Nephron (organoid): ENCODE results near the gene MAML2.
"Not testable (repeated sequence)": the region's sequence is repeated elsewhere in the genome, so short reads cannot be mapped to it uniquely, and the experiment has no call there.

Experiments used
- H3K27ac Mint-ChIP-seq, 3 experiments: 2 replicates each; pipeline ENCODE4 v1.8.0; 2020; ENCODE audit warnings: mixed read lengths in 3 of 3, mild to moderate bottlenecking in 2 of 3, moderate library complexity in 1 of 3
- H3K27me3 Mint-ChIP-seq: 2 replicates; pipeline ENCODE4 v1.8.0; 2021; ENCODE audit warnings: low read depth, mild to moderate bottlenecking, moderate library complexity, mixed read lengths
- H3K36me3 Mint-ChIP-seq: 2 replicates; pipeline ENCODE4 v1.8.0; 2020; ENCODE audit warnings: low read depth, mixed read lengths
- H3K4me1 Mint-ChIP-seq: 2 replicates; pipeline ENCODE4 v1.8.0; 2020; ENCODE audit warnings: mixed read lengths
- H3K4me3 Mint-ChIP-seq, 3 experiments: 2 replicates each; pipeline ENCODE4 v1.8.0; 2020; ENCODE audit warnings: mild to moderate bottlenecking in 3 of 3, mixed read lengths in 3 of 3, moderate library complexity in 2 of 3
- H3K9me3 Mint-ChIP-seq: 2 replicates; pipeline ENCODE4 v1.8.0; 2020; ENCODE audit warnings: mixed read lengths
- TF ChIP-seq, protein P1 (sequence below), 3 experiments: fragments of 200-600 bp; sonication (generic); IDR thresholded peaks; one replicate each; pipeline ENCODE4 v1.5.0; 2021; ENCODE audit warnings: antibody characterized with exemption in 3 of 3; ENCODE audit not compliant: unreplicated experiment in 3 of 3

Gene MAML2

GRCh38 chr11:96186806-96187205 is 156.2 kb downstream of the MAML2 start:
- Mint-ChIP-seq H3K9me3 (no peaks in the 10 kb centered on the region), H3K27me3 (no peaks in the 10 kb centered on the region), H3K4me1 (peaks cover 39% of the 10 kb centered on the region), H3K36me3 (peaks cover 8% of the 10 kb centered on the region), H3K4me3 (no peak overlapping the region), H3K27ac (peak overlapping the region in 1 of 3 experiments; percentile 86)
- TF ChIP-seq, protein P1, sequence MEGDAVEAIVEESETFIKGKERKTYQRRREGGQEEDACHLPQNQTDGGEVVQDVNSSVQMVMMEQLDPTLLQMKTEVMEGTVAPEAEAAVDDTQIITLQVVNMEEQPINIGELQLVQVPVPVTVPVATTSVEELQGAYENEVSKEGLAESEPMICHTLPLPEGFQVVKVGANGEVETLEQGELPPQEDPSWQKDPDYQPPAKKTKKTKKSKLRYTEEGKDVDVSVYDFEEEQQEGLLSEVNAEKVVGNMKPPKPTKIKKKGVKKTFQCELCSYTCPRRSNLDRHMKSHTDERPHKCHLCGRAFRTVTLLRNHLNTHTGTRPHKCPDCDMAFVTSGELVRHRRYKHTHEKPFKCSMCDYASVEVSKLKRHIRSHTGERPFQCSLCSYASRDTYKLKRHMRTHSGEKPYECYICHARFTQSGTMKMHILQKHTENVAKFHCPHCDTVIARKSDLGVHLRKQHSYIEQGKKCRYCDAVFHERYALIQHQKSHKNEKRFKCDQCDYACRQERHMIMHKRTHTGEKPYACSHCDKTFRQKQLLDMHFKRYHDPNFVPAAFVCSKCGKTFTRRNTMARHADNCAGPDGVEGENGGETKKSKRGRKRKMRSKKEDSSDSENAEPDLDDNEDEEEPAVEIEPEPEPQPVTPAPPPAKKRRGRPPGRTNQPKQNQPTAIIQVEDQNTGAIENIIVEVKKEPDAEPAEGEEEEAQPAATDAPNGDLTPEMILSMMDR (IDR thresholded peaks at IDR 0.05; ENCODE audit: unreplicated experiment in 3 of 3) = no peak

DNA sequence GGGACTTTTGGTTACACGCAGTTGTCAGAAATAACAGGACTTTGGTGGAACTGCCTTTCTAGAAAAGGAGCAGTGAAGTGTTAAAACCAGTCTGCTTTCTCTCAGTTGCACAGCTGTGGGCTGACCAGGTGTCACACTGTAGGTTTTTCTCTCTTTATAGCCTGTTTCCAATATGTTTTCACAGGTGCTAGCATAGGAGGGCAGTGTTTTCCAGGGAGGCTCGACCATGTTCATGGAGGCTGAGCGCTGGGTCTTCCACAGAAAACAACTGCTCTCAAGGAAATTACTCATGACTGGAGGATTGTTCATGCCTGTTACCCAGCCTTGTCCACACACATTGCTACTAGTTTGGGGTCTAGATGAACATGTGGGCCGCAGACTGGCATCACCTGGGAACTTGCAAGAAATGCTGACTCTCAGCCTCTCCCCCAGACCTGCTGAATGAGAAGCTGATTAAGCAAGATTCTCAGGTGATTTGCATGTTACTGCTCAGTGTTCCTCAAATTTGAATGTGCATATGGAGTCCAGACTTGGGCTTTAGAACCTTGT is 157.7 kb downstream of the MAML2 start:
- no peaks in the 10 kb centered on the region for H3K9me3 Mint-ChIP-seq
- no peak overlapping the region for H3K4me3 Mint-ChIP-seq
- TF ChIP-seq, protein P1 (IDR thresholded peaks at IDR 0.05; ENCODE audit: unreplicated experiment in 3 of 3) = no peak
- H3K27ac Mint-ChIP-seq = peak overlapping the region in 1 of 3 experiments; percentile 48
- H3K36me3 Mint-ChIP-seq = no peaks in the 10 kb centered on the region
- H3K4me1 Mint-ChIP-seq = peaks cover 42% of the 10 kb centered on the region
- H3K27me3 Mint-ChIP-seq = no peaks in the 10 kb centered on the region

GRCh38 chr11:96180937-96181336 is 162.1 kb downstream of the MAML2 start:
- not testable (repeated sequence) for H3K4me3 Mint-ChIP-seq, H3K27me3 Mint-ChIP-seq, H3K9me3 Mint-ChIP-seq, H3K36me3 Mint-ChIP-seq
- Mint-ChIP-seq H3K4me1 (peaks cover 47% of the 10 kb centered on the region), H3K27ac (peak overlapping the region; percentile 83 to 95 (median 84))

DNA sequence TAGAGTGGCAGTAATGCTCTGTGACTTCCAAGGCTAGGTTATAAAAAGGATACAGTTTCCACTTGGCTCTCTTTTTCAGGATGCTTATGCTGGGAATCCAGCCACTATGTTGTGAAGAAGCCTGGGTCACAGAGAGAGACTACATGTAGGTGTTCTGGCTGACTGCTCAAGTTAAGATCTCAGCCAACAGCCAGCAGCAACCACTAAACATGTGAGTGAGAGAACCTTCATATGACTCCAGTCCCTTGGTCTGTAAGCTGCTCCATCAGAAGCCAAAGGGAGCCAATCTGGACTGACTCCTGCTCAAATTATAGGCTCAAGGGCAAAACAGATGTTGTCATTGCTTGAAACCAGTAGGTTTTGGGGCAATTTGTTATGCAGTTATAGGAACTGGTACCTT is 162.7 kb downstream of the MAML2 start:
- TF ChIP-seq, protein P1 (IDR thresholded peaks at IDR 0.05; ENCODE audit: unreplicated experiment in 3 of 3) = no peak
- H3K4me3 Mint-ChIP-seq = no peak overlapping the region
- H3K27me3 Mint-ChIP-seq = no peaks in the 10 kb centered on the region
- H3K36me3 Mint-ChIP-seq = peaks cover 4% of the 10 kb centered on the region
- H3K9me3 Mint-ChIP-seq = no peaks in the 10 kb centered on the region
- H3K27ac Mint-ChIP-seq = peak overlapping the region; percentile 83 to 95 (median 84)
- peaks cover 47% of the 10 kb centered on the region for H3K4me1 Mint-ChIP-seq

GRCh38 chr11:96179905-96180304 is 163.1 kb downstream of the MAML2 start:
- peaks cover 4% of the 10 kb centered on the region for H3K36me3 Mint-ChIP-seq
- H3K4me3 Mint-ChIP-seq = no peak overlapping the region
- H3K4me1 Mint-ChIP-seq = peaks cover 47% of the 10 kb centered on the region
- H3K9me3 Mint-ChIP-seq = no peaks in the 10 kb centered on the region
- H3K27ac Mint-ChIP-seq = peak overlapping the region; percentile 83 to 95 (median 84)
- TF ChIP-seq, protein P1 (IDR thresholded peaks at IDR 0.05; ENCODE audit: unreplicated experiment in 3 of 3) = no peak
- H3K27me3 Mint-ChIP-seq = no peaks in the 10 kb centered on the region

- Mint-ChIP-seq H3K4me1 (peaks cover 47% of the 10 kb centered on the region), H3K27me3 (no peaks in the 10 kb centered on the region), H3K36me3 (peaks cover 5% of the 10 kb centered on the region), H3K27ac (peak overlapping the region; percentile 39 to 95 (median 78)), H3K9me3 (no peaks in the 10 kb centered on the region), H3K4me3 (no peak overlapping the region)
- TF ChIP-seq, protein P1 (IDR thresholded peaks at IDR 0.05; ENCODE audit: unreplicated experiment in 3 of 3) = no peak
Observed at GRCh38 chr11:96178887-96179279, 164.1 kb downstream of the MAML2 start.
